ENCODE measurements around the gene CPEB3.

CPEB3 gene

GRCh38 chr10:92024700-92025099 is 266.2 kb downstream of the CPEB3 start:
- DNase-seq, result no peak

DNA sequence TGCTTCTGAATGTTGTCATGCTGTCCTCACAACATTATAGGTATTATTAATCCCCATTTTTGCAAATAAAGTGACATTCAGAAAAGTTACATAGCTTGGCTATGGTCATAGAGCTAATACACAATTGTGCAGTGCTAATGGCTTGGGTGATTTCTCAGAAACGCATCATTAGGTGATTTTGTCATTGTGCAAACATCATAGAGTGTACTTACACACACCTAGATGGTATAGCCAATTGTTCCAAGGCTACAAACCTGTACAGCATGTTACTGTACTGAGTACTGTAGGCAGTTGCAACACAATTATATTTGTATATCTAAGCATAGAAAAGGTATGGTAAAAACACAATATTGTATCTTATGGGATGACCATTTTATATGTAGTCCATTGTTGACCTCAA is 276.3 kb downstream of the CPEB3 start:
- no peak for DNase-seq

DNA sequence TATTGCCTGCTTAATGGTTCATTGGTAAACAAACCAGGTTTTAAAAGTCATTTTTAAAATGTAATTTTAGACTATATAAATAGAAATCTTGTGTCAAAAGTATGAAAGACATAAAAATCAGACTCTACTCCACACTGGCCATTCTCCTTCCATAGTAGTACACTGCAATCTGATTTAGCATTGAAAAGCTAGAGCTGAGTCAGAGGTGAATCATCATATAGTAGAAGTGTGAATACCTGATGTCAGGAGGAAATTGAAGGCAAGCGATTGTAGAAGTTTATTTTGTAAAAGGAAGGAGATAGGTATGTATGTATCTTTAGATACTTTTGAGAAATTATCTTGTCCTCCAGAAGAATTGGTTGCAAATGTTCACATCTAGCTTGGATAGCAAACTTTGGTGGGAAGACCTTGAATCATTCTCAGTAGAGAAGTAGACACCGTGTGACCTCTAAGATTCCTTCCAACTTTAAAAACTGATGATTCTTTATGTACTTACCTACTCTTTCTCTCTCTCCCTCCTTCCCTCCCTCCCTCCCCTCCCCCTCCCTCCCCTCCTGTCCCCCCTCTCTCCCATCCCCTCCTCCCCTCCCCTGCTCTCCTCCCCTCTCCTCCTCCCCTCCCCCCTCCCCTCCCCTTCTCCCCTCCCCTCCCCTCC is 279.2 kb downstream of the CPEB3 start:
- no peak for DNase-seq

DNA sequence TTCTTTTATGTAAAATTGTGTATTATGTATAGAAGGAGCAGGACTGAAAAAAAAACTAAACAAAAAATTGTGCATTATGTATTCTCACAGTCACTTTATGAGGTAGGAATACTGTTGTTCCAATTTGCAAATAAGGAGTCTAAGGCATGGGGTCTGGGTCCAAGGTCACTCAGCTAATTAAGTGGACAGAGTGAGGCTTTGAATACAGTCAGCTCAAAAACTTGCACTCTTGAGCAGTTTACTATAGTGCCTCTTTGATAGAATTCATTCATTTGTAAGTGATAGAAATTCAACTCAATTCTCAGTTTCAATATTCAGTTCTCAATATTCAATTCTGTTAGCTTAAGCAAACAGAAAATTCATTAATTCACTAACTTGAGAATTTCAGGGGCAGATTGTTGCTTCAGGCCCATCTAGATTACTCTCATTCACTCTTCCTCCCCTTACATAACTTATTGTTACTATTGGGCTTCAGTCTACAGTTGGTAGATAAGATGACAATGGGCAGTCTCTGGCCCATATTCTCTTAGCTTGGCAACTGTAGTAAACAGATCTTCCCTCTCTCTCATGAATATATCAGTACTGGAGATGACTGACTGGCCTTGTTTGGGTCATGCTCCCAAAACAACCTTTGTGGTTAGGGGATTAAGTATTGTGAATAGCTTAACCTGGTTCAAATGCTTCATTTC is 280.7 kb downstream of the CPEB3 start:
- no peak for DNase-seq

DNA sequence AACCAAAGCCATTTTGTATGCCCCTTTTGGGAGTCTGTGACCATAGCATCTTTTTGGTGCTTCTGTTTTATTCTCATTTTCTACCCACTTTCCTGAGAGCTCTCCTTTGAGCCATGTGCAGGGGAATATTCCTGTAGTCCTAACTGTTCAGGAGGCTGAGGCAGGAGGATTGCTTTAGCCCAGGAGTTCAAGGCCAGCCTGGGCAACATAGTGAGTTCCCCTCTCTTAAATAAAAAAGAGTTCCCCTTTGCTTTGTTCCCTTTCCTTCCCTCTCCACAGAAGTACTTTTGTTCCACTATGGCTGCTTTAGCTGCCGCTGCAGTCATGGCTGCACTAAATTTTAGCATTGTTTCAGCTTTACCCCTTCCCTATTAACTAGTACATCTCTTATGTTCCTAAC is 281.4 kb downstream of the CPEB3 start:
- DNase-seq, result no peak

- no peak for DNase-seq
These were observed 284.9 kb downstream of the CPEB3 start for GRCh38 chr10:92005978-92006377.

GRCh38 chr10:92003258-92003657 is 287.6 kb downstream of the CPEB3 start:
- no peak for DNase-seq

- no peak for DNase-seq
These were observed 288.9 kb downstream of the CPEB3 start for GRCh38 chr10:92001995-92002394.

DNA sequence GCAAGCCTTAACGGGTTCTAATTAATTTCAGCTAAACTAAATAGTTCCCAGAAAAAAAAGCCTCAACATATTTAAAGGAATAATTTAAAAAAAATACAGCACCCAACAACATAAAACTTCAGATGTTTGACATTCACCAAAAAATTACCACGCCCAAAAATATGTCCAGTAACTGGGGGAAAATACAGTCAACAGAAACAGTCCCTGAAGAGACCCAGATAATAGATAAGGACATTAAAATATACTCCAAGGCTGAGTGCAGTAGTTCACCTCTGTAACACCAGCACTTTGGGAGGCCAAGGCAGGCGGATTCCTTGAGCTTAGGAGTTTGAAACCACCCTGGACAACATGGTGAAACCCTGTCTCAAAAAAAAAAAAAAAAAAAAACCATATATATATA is 289.3 kb downstream of the CPEB3 start:
- DNase-seq, result no peak

All from cortex of kidney (tissue), 1 donor.